RWPE1 (cell line): Measurements from ENCODE around the gene PPP2R3A.

Experiments used
- CTCF ChIA-PET: fragments of 350-600 bp; sonication (Branson Sonifier 250); formaldehyde crosslinking; extraction: SDS; loops from one replicate; lab custom pipeline; 2021; lab: Yijun Ruan, JAX
- POLR2A ChIA-PET: fragments of 400-600 bp; formaldehyde crosslinking; extraction: SDS; loops from one replicate; lab custom pipeline; 2020; ENCODE audit warnings: antibody characterized with exemption; ENCODE audit not compliant: low non-redundant PET; lab: Yijun Ruan, JAX
- DNase-seq: peaks from one replicate; pipeline ENCODE4 v3.0.0; 2012; ENCODE audit warnings: low spot score
- H3K27ac ChIP-seq: fragments of 450-650 bp; 2 replicates; pipeline ENCODE4 v1.5.1; 2017
- CTCF ChIP-seq: fragments of 450-650 bp; conservative IDR thresholded peaks from 2 replicates; pipeline ENCODE4 v1.5.1; 2017; ENCODE audit warnings: low read depth, mild to moderate bottlenecking

The PPP2R3A gene

DNA sequence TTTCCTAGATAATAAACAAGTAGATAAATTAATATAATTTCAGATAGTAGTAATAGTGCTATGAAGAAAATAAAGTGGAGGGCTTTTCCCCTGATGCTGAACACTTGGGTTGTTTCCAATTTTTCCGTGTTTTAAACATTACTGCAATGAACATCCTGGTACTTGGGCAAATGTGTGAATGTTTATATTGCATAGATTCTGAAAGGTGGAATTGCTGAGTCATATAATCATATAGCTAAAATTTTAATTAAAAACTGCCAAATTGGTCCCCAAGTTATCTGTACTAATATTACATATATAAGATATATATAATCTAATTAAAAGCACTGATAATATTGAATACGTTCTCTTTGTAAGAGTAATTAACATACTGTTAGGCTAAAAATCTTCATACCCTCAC lies 10.0 kb downstream of the PPP2R3A start:
- no peak for DNase-seq
- ChIA-PET CTCF (no interaction called here), POLR2A (no interaction called here)
- no peak for TF ChIP-seq CTCF
- H3K27ac ChIP-seq = no peak overlapping the region

GRCh38 chr3:135980343-135980742 lies 14.8 kb downstream of the PPP2R3A start:
- CTCF ChIA-PET = no interaction called here
- no peak for TF ChIP-seq CTCF
- POLR2A ChIA-PET = no interaction called here
- DNase-seq = no peak
- no peak overlapping the region for H3K27ac ChIP-seq

GRCh38 chr3:135981701-135982403 lies 16.3 kb downstream of the PPP2R3A start:
- no peak overlapping the region for H3K27ac ChIP-seq
- TF ChIP-seq CTCF = no peak
- POLR2A ChIA-PET = no interaction called here
- DNase-seq = no peak
- CTCF ChIA-PET = no interaction called here

- no peak for DNase-seq
- ChIA-PET CTCF (no interaction called here), POLR2A (no interaction called here)
- TF ChIP-seq CTCF = no peak
- H3K27ac ChIP-seq = no peak overlapping the region
These were observed 16.9 kb downstream of the PPP2R3A start for GRCh38 chr3:135982404-135982761.

DNA sequence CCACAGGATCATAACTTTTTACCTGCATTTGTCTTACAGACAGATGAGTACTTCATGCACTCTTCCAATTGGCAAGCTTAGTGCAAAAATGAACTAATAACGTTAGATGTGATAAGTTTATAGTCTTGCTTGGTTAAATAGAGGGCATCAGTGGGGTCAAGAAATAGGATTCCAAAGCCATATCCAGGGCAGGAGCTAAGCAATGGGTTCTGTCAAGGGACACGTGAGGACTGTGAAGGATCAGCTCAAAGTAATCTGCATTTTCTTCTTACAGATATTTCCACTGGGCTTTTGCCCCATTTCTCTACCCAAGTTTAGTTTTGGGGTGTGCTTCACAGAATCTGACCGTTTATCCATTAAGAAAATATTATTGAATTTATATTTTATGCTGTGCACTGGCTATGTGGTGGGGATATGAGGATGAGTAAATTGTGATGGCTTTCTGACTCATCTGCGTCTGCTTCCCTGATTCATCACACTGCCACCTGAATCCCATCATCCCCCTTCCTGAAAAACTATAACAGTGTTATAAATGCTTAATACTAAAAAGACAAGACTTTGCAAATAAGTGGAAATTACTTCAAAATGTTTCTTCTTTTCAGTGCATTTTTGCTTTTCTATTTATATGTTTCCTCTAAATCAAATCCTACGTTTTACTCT lies 17.5 kb downstream of the PPP2R3A start:
- ChIA-PET POLR2A (no interaction called here), CTCF (interaction anchor here (0.6 to 0.7 kb wide), 2 partner anchors 31 to 56 kb away, joined by 3 to 4 read pairs; no protein-coding TSS in a partner anchor)
- no peak for TF ChIP-seq CTCF
- no peak overlapping the region for H3K27ac ChIP-seq
- DNase-seq = peak; percentile 72

DNA sequence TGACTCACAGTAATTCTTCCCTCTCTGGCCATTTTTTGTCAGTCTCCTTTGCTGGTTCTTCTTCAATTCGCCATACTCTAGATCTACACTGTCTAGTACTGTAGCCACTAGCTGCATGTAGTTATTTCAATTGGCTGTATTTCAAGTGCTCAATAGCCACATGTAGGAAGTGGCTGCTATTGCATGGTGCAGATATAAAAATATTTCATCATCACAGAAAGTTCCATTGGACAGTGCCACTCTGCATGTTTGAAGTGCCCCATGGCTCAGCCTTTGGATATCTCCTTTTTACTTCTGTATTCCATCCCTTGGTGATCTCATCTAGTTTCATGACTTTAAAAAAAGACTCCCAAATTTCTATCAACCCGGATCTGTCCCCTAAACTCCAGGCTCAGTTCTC lies 22.1 kb downstream of the PPP2R3A start:
- CTCF ChIA-PET = no interaction called here
- POLR2A ChIA-PET = no interaction called here
- no peak for DNase-seq
- H3K27ac ChIP-seq = no peak overlapping the region
- no peak for TF ChIP-seq CTCF
